VCaP (cell line): ENCODE data around the gene CENPA.
A peak's percentile ranks its signal among the peaks of the same experiment; 100 is the strongest.

Experiments used
- H3K27ac ChIP-seq: fragments of 450-650 bp; 2 replicates; pipeline ENCODE4 v1.5.1; 2017
- CTCF ChIP-seq: fragments of 450-650 bp; conservative IDR thresholded peaks from 2 replicates; pipeline ENCODE4 v1.5.1; 2017; ENCODE audit warnings: mild to moderate bottlenecking, moderate library complexity

The CENPA gene

GRCh38 chr2:26764078-26764887 is 21.6 kb upstream of the CENPA start, which contains the start of gene SLC35F6:
Gene SLC35F6, plus strand, starts transcription at chr2:26764284. Its CDS starts 66 bp downstream, at chr2:26764350.
- H3K27ac ChIP-seq, result peak within 1 kb of the TSS; percentile 100
- no peak for TF ChIP-seq CTCF

- TF ChIP-seq CTCF, result no peak
- H3K27ac ChIP-seq, result peak overlapping the region; percentile 100
Measured at GRCh38 chr2:26764906-26765305, 20.9 kb upstream of the CENPA start.

- H3K27ac ChIP-seq, result peak overlapping the region; percentile 100
- no peak for TF ChIP-seq CTCF
Measured at GRCh38 chr2:26765475-26766200, 20.2 kb upstream of the CENPA start.

- H3K27ac ChIP-seq, result peak overlapping the region; percentile 100
- TF ChIP-seq CTCF, result no peak
Measured at GRCh38 chr2:26767129-26767528, 18.7 kb upstream of the CENPA start.

GRCh38 chr2:26767894-26768487 is 17.9 kb upstream of the CENPA start:
- peak overlapping the region; percentile 100 for H3K27ac ChIP-seq
- TF ChIP-seq CTCF, result no peak

- H3K27ac ChIP-seq, result peak overlapping the region; percentile 100
- TF ChIP-seq CTCF, result no peak
Measured at GRCh38 chr2:26768759-26769088, 17.1 kb upstream of the CENPA start.

- H3K27ac ChIP-seq, result peak overlapping the region; percentile 100
- no peak for TF ChIP-seq CTCF
Measured at GRCh38 chr2:26769089-26769761, 16.6 kb upstream of the CENPA start.
